ENCODE results near the gene MIGA2.
"Not testable (repeated sequence)": the region's sequence is repeated elsewhere in the genome, so short reads cannot be mapped to it uniquely, and the experiment has no call there.

The MIGA2 gene

GRCh38 chr9:129102791-129103594 lies 66.6 kb downstream of the MIGA2 start:
- DNase-seq: no peak

GRCh38 chr9:129103595-129103965 lies 67.2 kb downstream of the MIGA2 start:
- DNase-seq: no peak

GRCh38 chr9:129104051-129104450 lies 67.6 kb downstream of the MIGA2 start:
- no peak for DNase-seq

GRCh38 chr9:129105857-129106694 lies 69.7 kb downstream of the MIGA2 start:
- DNase-seq: no peak

- DNase-seq: no peak
Measured at GRCh38 chr9:129107651-129108050, 71.2 kb downstream of the MIGA2 start.

- no peak for DNase-seq
Measured at GRCh38 chr9:129108083-129108804, 71.8 kb downstream of the MIGA2 start.

- DNase-seq: peak; percentile 51
Measured at GRCh38 chr9:129108805-129109536, 72.5 kb downstream of the MIGA2 start.

GRCh38 chr9:129109537-129109903 lies 73.1 kb downstream of the MIGA2 start:
- no peak for DNase-seq

- no peak for DNase-seq
Measured at GRCh38 chr9:129109952-129110739, 73.7 kb downstream of the MIGA2 start.

GRCh38 chr9:129110740-129111527 lies 74.5 kb downstream of the MIGA2 start, which contains the start of the genes CRAT and PTPA:
Gene CRAT, minus strand, starts transcription at chr9:129110793. Its CDS starts 284 bp downstream, at chr9:129110509.
Gene PTPA, plus strand, starts transcription at chr9:129111415. Its CDS starts 186 bp downstream, at chr9:129111601.
- DNase-seq: peak; percentile 77

GRCh38 chr9:129111528-129112151 lies 75.2 kb downstream of the MIGA2 start:
- peak; percentile 50 for DNase-seq

GRCh38 chr9:129112526-129112925 lies 76.1 kb downstream of the MIGA2 start:
- not testable (repeated sequence) for DNase-seq

- DNase-seq: no peak
Measured at GRCh38 chr9:129113645-129114304, 77.3 kb downstream of the MIGA2 start.

- DNase-seq: no peak
Measured at GRCh38 chr9:129118799-129119198, 82.4 kb downstream of the MIGA2 start.

GRCh38 chr9:129121483-129121882 lies 85.1 kb downstream of the MIGA2 start:
- no peak for DNase-seq

Measured in DMS79 (cell line).